C4-2B (cell line): ENCODE data around the gene LRRC57.

Experiments used
- ZFX ChIP-seq: fragments of 450-650 bp; IDR thresholded peaks from 2 replicates; pipeline ENCODE4 v1.6.1; 2017
- TF ChIP-seq, protein P1 (sequence below): fragments of 450-650 bp; conservative IDR thresholded peaks from 2 replicates; pipeline ENCODE4 v1.5.1; 2017; ENCODE audit warnings: mild to moderate bottlenecking

DNA sequence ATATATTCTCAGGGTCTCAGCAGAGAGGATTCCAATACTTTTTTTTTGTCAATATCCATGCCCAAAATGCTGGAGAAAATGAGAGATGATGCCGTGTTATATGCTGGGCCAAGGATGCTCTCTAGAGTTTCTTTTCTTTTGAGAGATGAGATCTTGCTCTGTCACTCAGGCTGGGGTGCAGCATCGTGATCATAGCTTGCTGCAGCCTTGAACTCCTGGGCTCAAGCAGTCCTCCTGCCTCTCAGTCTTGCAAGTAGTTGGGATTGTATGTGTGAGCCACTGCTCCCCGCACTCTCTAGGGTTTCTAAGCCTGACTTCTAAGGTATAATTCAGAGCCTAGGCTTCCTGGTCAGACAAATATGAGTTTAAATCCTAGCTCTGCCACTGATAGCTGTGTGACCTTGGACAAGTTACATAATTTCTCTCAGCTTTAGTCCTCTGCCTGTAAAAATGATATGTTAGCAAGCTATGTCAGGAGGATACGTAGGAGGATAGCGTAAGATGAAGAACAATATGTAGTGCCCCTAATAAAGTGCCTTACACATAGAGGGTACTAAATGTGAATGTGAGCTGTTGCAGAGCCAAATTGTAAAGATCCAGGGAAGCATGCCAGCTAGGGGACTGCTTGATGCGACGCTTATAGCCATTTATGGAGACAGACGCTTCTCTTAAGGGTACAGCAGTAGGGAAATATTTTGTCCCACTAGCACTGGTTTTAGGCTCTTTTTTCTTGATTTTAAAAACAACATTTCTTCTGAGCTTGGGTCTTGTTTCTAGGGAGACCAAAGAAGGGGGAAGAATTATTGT, 34.2 kb upstream of the LRRC57 start:
- TF ChIP-seq, protein P1, sequence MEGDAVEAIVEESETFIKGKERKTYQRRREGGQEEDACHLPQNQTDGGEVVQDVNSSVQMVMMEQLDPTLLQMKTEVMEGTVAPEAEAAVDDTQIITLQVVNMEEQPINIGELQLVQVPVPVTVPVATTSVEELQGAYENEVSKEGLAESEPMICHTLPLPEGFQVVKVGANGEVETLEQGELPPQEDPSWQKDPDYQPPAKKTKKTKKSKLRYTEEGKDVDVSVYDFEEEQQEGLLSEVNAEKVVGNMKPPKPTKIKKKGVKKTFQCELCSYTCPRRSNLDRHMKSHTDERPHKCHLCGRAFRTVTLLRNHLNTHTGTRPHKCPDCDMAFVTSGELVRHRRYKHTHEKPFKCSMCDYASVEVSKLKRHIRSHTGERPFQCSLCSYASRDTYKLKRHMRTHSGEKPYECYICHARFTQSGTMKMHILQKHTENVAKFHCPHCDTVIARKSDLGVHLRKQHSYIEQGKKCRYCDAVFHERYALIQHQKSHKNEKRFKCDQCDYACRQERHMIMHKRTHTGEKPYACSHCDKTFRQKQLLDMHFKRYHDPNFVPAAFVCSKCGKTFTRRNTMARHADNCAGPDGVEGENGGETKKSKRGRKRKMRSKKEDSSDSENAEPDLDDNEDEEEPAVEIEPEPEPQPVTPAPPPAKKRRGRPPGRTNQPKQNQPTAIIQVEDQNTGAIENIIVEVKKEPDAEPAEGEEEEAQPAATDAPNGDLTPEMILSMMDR = no peak
- no peak for TF ChIP-seq ZFX
